Fibroblast of villous mesenchyme (primary cell): ENCODE results near the gene C5orf24. TPM values are rescaled to one million over a fixed set of nuclear protein-coding genes. Genes with fewer than 3 reads are reported as not detected.

Experiments used
- DNase-seq: peaks from one replicate; pipeline ENCODE4 v3.0.0-alpha.2; 2010; ENCODE audit warnings: low read depth
- H3K4me3 ChIP-seq: 2 replicates; pipeline ENCODE4 v1.5.1; 2011; ENCODE audit warnings: low read depth, mild to moderate bottlenecking, low read length
- total RNA-seq: library from RNA; depleted of rRNA; stranded (reverse); fragments of >200 nt; gene quantifications from 2 replicates; pipeline ENCODE4 v1.2.3, GENCODE V29; 2012
- TF ChIP-seq, protein P1 (sequence below): IDR thresholded peaks from 2 replicates; pipeline ENCODE4 v1.5.1; 2012; ENCODE audit warnings: low read depth, mild to moderate bottlenecking, low read length; ENCODE audit not compliant: insufficient read depth

The C5orf24 gene
- total RNA-seq, 1 donor, result 59.6 TPM

DNA sequence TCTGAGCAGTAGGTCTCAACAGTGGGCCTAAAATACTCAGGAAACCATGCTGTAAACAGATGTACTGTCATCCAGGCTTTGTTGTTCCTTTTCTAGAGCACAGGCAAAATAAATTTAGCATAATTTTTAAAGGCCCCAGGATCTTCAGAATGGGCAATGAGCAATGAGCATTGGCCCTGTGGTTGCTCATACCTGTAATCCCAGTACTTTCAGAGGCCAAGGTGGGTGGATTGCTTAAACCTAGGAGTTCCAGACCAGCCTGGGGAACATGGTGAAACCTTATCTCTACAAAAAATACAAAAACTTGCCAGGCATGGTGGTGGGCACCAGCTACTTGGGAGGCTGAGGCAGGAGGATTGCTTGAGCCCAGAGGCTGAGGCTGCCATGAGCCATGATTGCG lies 45.7 kb downstream of the C5orf24 start:
- TF ChIP-seq, protein P1, sequence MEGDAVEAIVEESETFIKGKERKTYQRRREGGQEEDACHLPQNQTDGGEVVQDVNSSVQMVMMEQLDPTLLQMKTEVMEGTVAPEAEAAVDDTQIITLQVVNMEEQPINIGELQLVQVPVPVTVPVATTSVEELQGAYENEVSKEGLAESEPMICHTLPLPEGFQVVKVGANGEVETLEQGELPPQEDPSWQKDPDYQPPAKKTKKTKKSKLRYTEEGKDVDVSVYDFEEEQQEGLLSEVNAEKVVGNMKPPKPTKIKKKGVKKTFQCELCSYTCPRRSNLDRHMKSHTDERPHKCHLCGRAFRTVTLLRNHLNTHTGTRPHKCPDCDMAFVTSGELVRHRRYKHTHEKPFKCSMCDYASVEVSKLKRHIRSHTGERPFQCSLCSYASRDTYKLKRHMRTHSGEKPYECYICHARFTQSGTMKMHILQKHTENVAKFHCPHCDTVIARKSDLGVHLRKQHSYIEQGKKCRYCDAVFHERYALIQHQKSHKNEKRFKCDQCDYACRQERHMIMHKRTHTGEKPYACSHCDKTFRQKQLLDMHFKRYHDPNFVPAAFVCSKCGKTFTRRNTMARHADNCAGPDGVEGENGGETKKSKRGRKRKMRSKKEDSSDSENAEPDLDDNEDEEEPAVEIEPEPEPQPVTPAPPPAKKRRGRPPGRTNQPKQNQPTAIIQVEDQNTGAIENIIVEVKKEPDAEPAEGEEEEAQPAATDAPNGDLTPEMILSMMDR, result no peak
- no peak for DNase-seq
- no peak overlapping the region for H3K4me3 ChIP-seq

DNA sequence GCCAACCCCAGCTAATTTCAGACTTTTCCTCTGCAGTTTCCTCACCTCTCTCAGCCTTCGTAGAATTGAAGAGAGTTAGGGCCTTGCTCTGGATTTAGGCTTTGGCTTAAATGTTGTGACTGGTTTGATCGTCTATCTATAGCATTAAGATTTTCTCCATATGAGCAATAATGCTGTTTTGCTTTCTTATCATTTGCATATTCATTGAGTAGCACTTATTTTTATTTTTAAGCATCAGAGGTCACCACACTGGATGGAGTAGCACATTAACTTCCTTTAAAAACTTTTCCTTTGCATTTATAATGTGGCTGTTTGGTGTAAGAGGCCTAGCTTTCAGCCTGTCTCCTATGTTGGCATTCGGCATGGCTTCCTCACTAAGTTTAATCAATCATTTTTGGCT lies 46.5 kb downstream of the C5orf24 start:
- TF ChIP-seq, protein P1, result no peak
- DNase-seq, result no peak

DNA sequence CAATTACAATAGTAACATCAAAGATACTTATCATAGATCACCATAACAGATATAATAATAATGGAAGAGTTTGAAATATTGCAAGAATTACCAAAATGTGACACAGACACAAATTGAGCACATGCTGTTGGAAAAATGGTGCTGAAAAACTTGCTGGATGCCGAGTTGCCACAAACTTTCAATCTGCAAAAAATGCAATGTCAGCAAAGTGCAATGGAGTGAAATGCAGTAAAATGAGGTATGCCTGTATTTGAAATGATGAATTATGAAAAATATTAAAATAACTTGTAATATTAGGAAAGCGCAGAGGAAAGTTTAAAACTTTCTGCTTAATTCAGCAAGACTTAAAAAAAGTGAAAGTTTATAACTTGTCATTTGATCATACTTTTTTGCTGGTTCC lies 47.2 kb downstream of the C5orf24 start:
- no peak overlapping the region for H3K4me3 ChIP-seq
- no peak for DNase-seq
- TF ChIP-seq, protein P1, result no peak

More for the DNA sequence above, 46.5 kb downstream of the C5orf24 start:
- H3K4me3 ChIP-seq, result no peak overlapping the region

DNA sequence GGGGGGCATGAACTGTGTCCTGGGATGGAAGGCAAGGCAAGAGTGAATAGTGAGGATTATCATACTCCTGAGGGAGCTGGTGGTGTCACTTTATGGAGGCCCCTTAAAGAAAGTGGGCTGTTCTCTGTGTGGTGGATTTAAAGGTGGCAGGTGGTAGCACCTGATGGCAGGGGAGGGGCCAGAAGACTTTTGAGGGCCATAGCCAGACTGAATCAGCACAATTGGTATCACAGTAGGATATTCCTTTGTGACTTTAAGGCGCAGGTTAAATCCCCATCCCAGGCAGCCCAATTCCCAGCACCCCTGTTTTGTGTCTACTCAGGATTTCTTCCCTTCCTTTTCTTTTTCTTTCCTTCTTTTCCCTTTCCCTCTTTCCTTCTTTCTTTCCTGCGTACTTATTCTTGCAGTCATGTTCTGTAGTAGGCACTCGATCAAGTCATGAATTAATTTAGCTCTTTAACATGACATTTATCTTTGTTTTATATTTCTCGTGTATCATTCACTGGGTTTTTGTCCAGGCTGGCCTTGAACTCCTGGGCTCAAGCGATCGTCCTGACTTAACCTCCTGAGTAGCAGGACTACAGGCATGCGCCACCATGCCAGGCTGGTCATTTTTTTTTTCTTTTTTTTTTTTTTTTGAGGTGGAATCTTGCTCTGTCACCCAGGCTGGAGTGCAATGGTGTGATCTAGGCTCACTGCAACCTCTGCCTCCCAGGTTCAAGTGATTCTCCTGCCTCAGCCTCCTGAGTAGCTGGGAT lies 48.2 kb downstream of the C5orf24 start:
- TF ChIP-seq, protein P1, result no peak
- DNase-seq, result no peak
- no peak overlapping the region for H3K4me3 ChIP-seq

DNA sequence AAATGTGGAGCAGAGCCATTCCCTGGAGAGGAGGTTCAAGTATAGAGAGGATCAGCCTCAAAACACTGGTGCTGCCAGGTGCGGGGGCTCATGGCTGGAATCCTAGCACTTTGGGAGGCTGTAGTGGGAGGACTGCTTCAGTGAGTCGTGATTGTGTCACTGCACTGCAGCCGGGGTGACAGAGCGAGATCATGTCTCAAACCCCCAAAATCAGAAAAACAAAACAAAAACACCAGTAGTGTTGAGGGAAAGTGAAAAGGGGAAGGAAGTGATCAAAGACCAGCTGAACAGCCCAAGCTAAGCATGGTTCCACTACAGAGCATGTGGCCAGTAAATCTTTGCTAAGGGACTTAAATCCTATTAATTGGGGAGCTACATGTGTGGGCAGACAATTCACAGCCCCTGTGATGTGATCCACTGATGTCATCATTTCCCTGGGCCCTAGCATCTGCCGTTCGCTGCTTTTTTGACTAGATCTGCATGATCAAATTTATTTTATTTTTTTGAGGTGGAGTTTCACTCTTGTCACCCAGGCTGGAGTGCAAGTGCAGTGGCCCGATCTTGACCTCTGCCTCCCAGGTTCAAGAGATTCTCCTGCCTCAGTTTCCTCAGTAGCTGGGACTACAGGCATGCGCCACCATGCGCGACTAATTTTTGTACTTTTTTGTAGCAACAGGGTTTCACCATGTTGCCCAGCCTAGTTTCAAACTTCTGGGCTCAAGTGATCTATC lies 56.5 kb downstream of the C5orf24 start:
- TF ChIP-seq, protein P1, result no peak
- H3K4me3 ChIP-seq, result no peak overlapping the region
- no peak for DNase-seq

DNA sequence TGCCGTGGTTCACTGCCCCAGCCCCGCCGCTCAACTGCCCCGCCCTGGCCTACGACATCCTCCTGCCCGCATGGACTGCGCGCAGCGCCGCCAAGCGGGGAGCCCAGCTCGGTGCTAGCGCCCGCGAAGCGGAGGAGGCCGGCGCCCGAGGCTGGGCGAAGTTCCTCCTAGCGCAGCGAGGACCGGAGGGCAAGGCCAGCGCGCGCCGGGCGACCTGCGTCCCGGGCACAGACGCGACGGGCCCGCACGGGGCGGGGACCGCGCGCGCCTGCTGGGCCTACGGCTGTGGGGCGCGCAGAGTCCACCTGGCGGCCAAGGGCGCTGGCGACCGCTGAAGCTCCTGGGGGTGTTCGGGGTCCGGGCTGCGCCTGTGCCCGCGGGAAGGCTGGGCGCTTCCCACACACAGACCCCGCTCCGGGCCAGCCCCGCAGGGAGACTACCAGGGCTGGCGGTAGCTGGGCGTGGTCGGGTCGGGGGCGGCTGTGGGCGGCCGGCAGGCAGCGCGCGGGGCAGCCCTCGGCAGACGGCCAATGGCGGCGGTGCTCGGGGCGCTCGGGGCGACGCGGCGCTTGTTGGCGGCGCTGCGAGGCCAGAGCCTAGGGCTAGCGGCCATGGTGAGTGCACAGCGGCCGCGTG lies 59.0 kb downstream of the C5orf24 start, which contains the start of gene PCBD2:
PCBD2 (plus strand) TSS at position 522 of the 636 bp plus-strand sequence; CDS start at position 531, 9 bp downstream.
- peak within 1 kb of the TSS; percentile 81 for H3K4me3 ChIP-seq
- TF ChIP-seq, protein P1, result peak; percentile 85
- peak; percentile 85 for DNase-seq
